Measurements from ENCODE around the gene TTC23.

DNA sequence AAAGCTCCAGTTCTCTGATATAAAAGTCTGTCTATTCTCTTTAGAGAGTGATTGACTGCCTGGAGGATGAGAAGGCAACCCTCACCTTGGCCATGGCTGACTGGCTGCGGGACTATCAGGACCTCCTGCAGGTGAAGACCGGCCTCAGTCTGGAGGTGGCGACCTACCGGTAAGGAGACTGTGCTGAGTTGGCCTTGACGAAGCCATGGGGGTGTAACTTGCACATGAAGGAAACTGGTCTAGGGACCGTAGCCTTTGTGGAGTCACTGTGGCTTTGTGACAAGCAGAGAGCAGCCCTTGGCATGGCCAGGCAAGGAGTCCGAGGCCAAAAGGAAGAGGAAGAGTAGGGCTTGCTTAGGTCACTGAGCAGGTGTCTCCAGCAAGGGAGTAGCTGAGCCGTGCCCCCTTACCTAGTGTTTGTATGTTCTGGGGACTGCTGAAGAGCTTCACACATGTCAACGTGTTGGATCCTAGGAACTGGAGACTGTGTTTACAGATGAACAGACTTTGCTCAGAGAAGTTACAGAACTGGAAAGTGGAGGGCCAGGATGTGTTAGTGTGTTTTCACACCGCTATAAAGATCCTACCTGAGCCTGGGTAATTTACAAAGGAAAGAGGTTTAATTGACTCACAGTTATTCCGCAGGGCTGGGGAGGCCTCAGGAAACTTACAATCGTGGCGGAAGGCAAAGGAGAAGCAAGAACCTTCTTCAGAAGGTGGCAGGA lies 135.7 kb downstream of the TTC23 start:
- TF ChIP-seq CTCF (conservative IDR thresholded peaks at IDR 0.05; ENCODE audit: low read depth, low read length) (no peak), EZH2 (IDR thresholded peaks at IDR 0.05; ENCODE audit: borderline replicate concordance, low read depth, low read length, poor library complexity, severe bottlenecking) (no peak)
